ENCODE results near the gene PBRM1. TPM values are rescaled to one million over a fixed set of nuclear protein-coding genes. Genes with fewer than 3 reads are reported as not detected.

The PBRM1 gene
- total and polyA plus RNA-seq, 2 of the 8 experiments (the other 6 are each of a cell fraction or from before 2014, with no cell fraction given), result 19.3 to 65.8 TPM

DNA sequence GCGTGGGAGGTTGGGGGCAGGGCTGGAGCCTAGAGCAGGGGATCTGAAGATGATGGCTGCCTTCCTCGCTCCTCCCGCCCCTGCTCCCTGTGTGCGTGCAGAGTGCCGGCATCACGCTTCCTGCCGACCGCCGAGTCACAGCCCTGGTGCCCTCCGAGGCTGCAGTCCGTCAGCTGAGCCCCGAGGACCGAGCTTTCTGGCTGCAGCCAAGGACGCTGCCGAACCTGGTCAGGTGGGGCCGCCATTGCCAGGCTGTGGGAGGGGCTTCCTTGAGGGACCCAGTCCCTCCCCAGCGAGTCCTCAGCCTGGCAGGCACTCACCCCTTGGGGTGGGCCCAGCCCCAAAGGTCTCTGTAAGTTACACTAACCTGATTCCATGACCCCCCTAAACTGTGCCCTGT, 173.0 kb downstream of the PBRM1 start:
- H3K4me1 ChIP-seq (replicated peaks in 1 of 4; ENCODE audit: control insufficient read depth in 3 of 4, insufficient read depth in 4 of 4, low read length in 3 of 4), result peaks cover 0 to 4% (median 0%) of the 10 kb centered on the region in 4 experiments; a peak in 1 of 7 replicates
- H3K27ac ChIP-seq (ENCODE audit: low read depth, low read length), result no peak overlapping the region
- 0 out of 2 replicates have a peak overlapping the region, but pooled peaks have one; percentile 61 for H2BK15ac ChIP-seq (ENCODE audit: low read length)
- no peak overlapping the region for H2BK12ac ChIP-seq (ENCODE audit: low read depth, low read length)
- no peaks in the 10 kb centered on the region for H3K23me2 ChIP-seq (ENCODE audit: low read depth, low read length)
- TF ChIP-seq NANOG (IDR thresholded peaks at IDR 0.05; ENCODE audit: insufficient read depth, low read depth, low read length, poor library complexity, severe bottlenecking), result no peak
- TF ChIP-seq TEAD4 (IDR thresholded peaks at IDR 0.05; ENCODE audit: low read depth, low read length), result no peak
- TF ChIP-seq YY1 (IDR thresholded peaks at IDR 0.05; ENCODE audit: low read depth, low read length), result no peak; the same call in 1 of the 2 replicates
- no peak for TF ChIP-seq JUN (IDR thresholded peaks at IDR 0.05; ENCODE audit: low read depth, low read length)
- TF ChIP-seq POU5F1 (IDR thresholded peaks at IDR 0.05; ENCODE audit: low read depth, low read length), result no peak
- TF ChIP-seq, protein P1, sequence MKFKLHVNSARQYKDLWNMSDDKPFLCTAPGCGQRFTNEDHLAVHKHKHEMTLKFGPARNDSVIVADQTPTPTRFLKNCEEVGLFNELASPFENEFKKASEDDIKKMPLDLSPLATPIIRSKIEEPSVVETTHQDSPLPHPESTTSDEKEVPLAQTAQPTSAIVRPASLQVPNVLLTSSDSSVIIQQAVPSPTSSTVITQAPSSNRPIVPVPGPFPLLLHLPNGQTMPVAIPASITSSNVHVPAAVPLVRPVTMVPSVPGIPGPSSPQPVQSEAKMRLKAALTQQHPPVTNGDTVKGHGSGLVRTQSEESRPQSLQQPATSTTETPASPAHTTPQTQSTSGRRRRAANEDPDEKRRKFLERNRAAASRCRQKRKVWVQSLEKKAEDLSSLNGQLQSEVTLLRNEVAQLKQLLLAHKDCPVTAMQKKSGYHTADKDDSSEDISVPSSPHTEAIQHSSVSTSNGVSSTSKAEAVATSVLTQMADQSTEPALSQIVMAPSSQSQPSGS (IDR thresholded peaks at IDR 0.05; ENCODE audit: low read length), result no peak
- no peak for TF ChIP-seq CHD1 (IDR thresholded peaks at IDR 0.05; ENCODE audit: low read depth, low read length)
- TF ChIP-seq SP1 (IDR thresholded peaks at IDR 0.05; ENCODE audit: low read depth, low read length), result no peak
- no peak for TF ChIP-seq EP300 (IDR thresholded peaks at IDR 0.05; ENCODE audit: borderline replicate concordance in 1 of 2, low read depth in 2 of 2, low read length in 2 of 2)
- no peak for TF ChIP-seq BACH1 (IDR thresholded peaks at IDR 0.05; ENCODE audit: low read length)
- TF ChIP-seq TBP (IDR thresholded peaks at IDR 0.05; ENCODE audit: low read depth, low read length), result no peak
- TF ChIP-seq SP2 (IDR thresholded peaks at IDR 0.05; ENCODE audit: low read length), result no peak
- H3K14ac ChIP-seq (ENCODE audit: insufficient read length), result no peak overlapping the region
- WGBS, 2 experiments (ENCODE audit: extremely low coverage in 1 of 2, insufficient coverage in 1 of 2, insufficient read length in 1 of 2, insufficient replicate concordance in 2 of 2, low coverage in 1 of 2, low lambda C conversion rate in 2 of 2, missing lambda C conversion rate in 1 of 2), result 87% methylated on average over 17 of the region's 17 CpGs; no CpG with 5 or more reads in 1 of the 2 experiments
- FAIRE-seq (no peak), DNase-seq (ENCODE audit: low read depth in 1 of 2, low spot score in 2 of 2) (no peak)
- H3K4me2 ChIP-seq (ENCODE audit: insufficient read depth in 1 of 2, low read depth in 2 of 2, low read length in 2 of 2), result no peak overlapping the region
- H2BK5ac ChIP-seq (ENCODE audit: low read depth, low read length), result no peak overlapping the region
- no peak overlapping the region for H3K9ac ChIP-seq (replicated peaks in 1 of 4; ENCODE audit: extremely low read depth in 1 of 4, low read depth in 3 of 4, low read length in 3 of 4)
- H2AFZ ChIP-seq (ENCODE audit: low read length), result 0 out of 2 replicates have a peak overlapping the region, but pooled peaks have one; percentile 3
- H4K5ac ChIP-seq (ENCODE audit: insufficient read length, low read depth, low read length), result no peak overlapping the region
- no peak overlapping the region for H2BK20ac ChIP-seq (ENCODE audit: low read length)
- H4K91ac ChIP-seq (replicated peaks; ENCODE audit: insufficient read length, low read length), result no peak overlapping the region
- H3K4ac ChIP-seq (replicated peaks; ENCODE audit: insufficient read length, low read depth, low read length), result no peak overlapping the region
- no peaks in the 10 kb centered on the region for H3K79me1 ChIP-seq (ENCODE audit: low read depth, low read length)
- H3K23ac ChIP-seq (ENCODE audit: insufficient read length), result no peak overlapping the region
- no peak overlapping the region for H2AK5ac ChIP-seq (ENCODE audit: low read depth, low read length)
- H3K36me3 ChIP-seq (ENCODE audit: control insufficient read depth in 2 of 4, insufficient read depth in 4 of 4, low read length in 3 of 4), result no peaks in the 10 kb centered on the region
- peaks cover 0 to 1% of the 10 kb centered on the region in 2 experiments for H4K20me1 ChIP-seq (replicated peaks in 1 of 2; ENCODE audit: control insufficient read depth in 1 of 2, insufficient read depth in 2 of 2, low read length in 2 of 2)
- peak overlapping the region; percentile 31; the same call in 1 of the 2 replicates for H4K8ac ChIP-seq (ENCODE audit: extremely low read depth, insufficient read depth, low read length)
- no peak overlapping the region for H3K18ac ChIP-seq (ENCODE audit: extremely low read depth, low read length)
- ChIA-PET POLR2A (ENCODE audit: partially characterized antibody) (interaction anchor here (0.6 to 4.1 kb wide), 5 partner anchors 11 to 90 kb away, joined by 3 to 16 read pairs (median 3); no protein-coding TSS in a partner anchor), CTCF (ENCODE audit: partially characterized antibody) (interaction anchor here (0.8 to 2.7 kb wide), 6 partner anchors 10 to 65 kb away, joined by 3 to 12 read pairs (median 4); partner anchors contain the start of gene STAB1)
- H3K56ac ChIP-seq (replicated peaks; ENCODE audit: insufficient read length, low read depth, low read length), result no peak overlapping the region
- no peak overlapping the region for H3K4me3 ChIP-seq (ENCODE audit: extremely low read depth in 1 of 4, insufficient read depth in 2 of 4, low read depth in 3 of 4, low read length in 4 of 4)
- no peaks in the 10 kb centered on the region for H3K79me2 ChIP-seq (ENCODE audit: control insufficient read depth in 1 of 2, insufficient read depth in 2 of 2, low read length in 2 of 2)
- H3K9me3 ChIP-seq (ENCODE audit: insufficient read depth in 2 of 2, low read depth in 1 of 2, low read length in 1 of 2), result no peaks in the 10 kb centered on the region
- peaks cover 0 to 3% (median 1%) of the 10 kb centered on the region in 4 experiments; a peak in 4 of 7 replicates for H3K27me3 ChIP-seq (replicated peaks in 1 of 4; ENCODE audit: control insufficient read depth in 3 of 4, extremely low read depth in 1 of 4, insufficient read depth in 3 of 4, low read length in 3 of 4)
- H2BK120ac ChIP-seq (replicated peaks; ENCODE audit: low read depth, low read length), result no peak overlapping the region

Measured in H1 (cell line).